Head of caudate nucleus (tissue), 42 donors: Measurements from ENCODE around the gene YPEL3.

Source experiments
- DNase-seq, 42 donors: peaks; one replicate each; pipeline versions ENCODE4 v3.0.0 to v3.0.0-alpha.2; 2020 to 2021; ENCODE audit warnings: mixed read lengths in 7 of 42
- intact Hi-C: fragments of 100-400 bp; cut with DNase I; formaldehyde crosslinking; loops from one replicate; pipeline ENCODE4 v1.15.0; 2022

Gene YPEL3

DNA sequence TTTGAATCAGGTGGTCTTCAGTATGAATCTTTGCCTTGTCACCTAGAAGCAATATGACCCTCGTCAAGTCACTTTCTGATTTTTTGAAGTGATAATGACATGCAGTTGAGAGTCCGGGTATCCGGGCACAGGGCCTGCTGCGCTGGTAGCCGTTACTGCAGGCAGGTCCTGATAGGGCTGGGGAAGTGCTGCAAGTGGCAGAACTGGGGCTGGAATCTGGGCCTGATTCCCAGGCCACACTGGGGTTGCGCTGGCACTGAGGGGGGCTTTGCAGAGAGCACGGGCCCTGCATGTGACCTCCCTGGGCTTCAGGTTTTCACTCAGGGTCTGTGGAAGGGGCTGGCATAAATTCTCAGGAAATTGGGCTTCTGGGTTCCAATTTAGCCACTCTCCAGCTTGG, 17.3 kb downstream of the YPEL3 start:
- no peak for DNase-seq
- intact Hi-C loops: loop anchor here (5.0 kb wide), 1 partner anchor 619 kb away; the partner anchor contains the start of gene SRCAP

- no peak for DNase-seq
- intact Hi-C loops: loop anchor here (5.0 kb wide), 1 partner anchor 620 kb away; the partner anchor contains the start of gene SRCAP
Observed at GRCh38 chr16:30077656-30078055, 18.4 kb downstream of the YPEL3 start.

DNA sequence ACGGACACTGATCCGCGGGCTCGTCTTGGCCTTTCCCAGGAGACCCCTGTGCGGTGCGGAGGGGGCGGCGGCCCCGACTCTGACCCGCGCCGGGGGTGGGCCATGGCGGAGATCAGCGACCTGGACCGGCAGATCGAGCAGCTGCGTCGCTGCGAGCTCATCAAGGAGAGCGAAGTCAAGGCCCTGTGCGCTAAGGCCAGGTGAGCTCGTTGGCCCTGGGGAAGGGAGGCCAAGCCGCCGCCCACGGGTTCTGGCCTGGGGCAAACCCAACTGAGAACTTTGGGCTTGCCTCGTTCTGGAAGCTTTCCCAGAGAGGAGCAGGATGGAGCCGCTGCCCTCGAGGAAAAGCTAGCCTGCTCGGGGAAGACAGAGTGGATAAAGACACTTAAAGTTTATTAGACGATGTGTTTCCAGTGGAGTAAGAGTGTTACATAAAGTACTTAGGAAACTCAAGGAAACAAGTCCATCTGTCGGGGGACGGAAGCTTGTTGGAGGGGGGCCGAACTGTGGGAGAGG, 19.7 kb downstream of the YPEL3 start:
- DNase-seq: no peak
- intact Hi-C loops: loop anchor here (5.0 kb wide), 1 partner anchor 621 kb away; the partner anchor contains the start of gene SRCAP

GRCh38 chr16:30075503-30076275, 20.3 kb downstream of the YPEL3 start, which contains the start of gene PPP4C:
Gene PPP4C, plus strand, starts transcription at chr16:30075994. Its CDS starts 384 bp downstream, at chr16:30076378.
- intact Hi-C loops: loop anchor here (5.0 kb wide), 1 partner anchor 622 kb away; the partner anchor contains the start of gene SRCAP
- peak; percentile 77 to 96 (median 92) for DNase-seq

GRCh38 chr16:30070490-30070889, 25.5 kb downstream of the YPEL3 start:
- no peak for DNase-seq
- intact Hi-C loops: no loop called here

DNA sequence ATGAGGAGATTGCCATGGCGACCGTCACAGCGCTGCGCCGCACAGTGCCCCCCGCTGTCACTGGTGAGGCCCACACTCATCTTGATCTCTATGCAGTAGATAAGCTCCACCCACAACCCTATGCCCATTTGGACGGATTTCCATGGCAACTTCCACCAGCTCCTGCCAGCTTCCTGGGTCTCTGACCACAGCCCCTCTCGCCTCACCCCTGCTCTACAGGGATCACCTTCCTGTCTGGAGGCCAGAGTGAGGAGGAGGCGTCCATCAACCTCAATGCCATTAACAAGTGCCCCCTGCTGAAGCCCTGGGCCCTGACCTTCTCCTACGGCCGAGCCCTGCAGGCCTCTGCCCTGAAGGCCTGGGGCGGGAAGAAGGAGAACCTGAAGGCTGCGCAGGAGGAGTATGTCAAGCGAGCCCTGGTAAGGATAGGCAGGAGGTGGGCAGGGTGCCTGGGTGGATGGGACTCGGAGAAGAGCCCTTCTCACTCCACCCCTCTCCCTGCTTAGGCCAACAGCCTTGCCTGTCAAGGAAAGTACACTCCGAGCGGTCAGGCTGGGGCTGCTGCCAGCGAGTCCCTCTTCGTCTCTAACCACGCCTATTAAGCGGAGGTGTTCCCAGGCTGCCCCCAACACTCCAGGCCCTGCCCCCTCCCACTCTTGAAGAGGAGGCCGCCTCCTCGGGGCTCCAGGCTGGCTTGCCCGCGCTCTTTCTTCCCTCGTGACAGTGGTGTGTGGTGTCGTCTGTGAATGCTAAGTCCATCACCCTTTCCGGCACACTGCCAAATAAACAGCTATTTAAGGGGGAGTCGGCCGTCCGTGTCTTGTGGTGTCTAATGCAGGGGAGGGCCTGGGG, 26.2 kb downstream of the YPEL3 start:
- peak in 23 of 42 donors; percentile 9 to 63 (median 36) for DNase-seq
- intact Hi-C loops: loop anchor here (5.0 kb wide), 1 partner anchor 52 kb away; the partner anchor contains the start of gene MAPK3

DNA sequence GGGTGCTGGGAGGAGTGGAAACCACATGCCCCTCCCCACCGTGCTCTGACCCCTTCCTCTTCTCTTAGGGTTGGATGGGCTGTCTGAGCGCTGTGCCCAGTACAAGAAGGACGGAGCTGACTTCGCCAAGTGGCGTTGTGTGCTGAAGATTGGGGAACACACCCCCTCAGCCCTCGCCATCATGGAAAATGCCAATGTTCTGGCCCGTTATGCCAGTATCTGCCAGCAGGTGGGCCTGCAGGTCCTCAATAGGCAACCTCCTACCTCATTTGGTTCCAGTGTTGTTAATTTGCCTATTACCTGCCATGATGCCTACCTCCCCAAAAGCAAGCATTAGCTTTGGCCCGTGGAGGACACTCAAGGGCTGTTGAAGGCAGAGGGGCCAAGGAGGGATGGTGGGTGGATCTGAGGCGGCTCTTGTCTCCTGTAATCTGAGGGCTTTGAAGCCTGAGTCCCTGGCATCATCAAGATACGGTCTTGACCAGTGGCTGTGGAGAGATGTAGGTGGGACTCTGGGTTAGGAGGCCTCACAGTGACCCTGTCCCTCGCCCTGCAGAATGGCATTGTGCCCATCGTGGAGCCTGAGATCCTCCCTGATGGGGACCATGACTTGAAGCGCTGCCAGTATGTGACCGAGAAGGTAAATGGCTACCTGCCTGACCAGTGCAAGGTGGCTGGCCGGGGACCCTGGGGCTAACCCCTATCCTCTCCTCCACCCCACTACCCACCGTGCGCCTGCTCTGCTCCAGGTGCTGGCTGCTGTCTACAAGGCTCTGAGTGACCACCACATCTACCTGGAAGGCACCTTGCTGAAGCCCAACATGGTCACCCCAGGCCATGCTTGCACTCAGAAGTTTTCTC, 27.0 kb downstream of the YPEL3 start:
- intact Hi-C loops: loop anchor here (5.0 kb wide), 1 partner anchor 53 kb away; the partner anchor contains the start of gene MAPK3
- peak in 20 of 42 donors; percentile 19 to 64 (median 40) for DNase-seq

GRCh38 chr16:30068333-30068732, 27.7 kb downstream of the YPEL3 start:
- intact Hi-C loops: loop anchor here (5.0 kb wide), 1 partner anchor 54 kb away; the partner anchor contains the start of gene MAPK3
- DNase-seq: no peak

GRCh38 chr16:30067584-30067916, 28.5 kb downstream of the YPEL3 start:
- DNase-seq: no peak
- intact Hi-C loops: loop anchor here (5.0 kb wide), 1 partner anchor 55 kb away; the partner anchor contains the start of gene MAPK3

- peak in 22 of 42 donors; percentile 18 to 67 (median 41) for DNase-seq
- intact Hi-C loops: loop anchor here (5.0 kb wide), 1 partner anchor 55 kb away; the partner anchor contains the start of gene MAPK3
Observed at GRCh38 chr16:30066761-30067583, 29.0 kb downstream of the YPEL3 start.

DNA sequence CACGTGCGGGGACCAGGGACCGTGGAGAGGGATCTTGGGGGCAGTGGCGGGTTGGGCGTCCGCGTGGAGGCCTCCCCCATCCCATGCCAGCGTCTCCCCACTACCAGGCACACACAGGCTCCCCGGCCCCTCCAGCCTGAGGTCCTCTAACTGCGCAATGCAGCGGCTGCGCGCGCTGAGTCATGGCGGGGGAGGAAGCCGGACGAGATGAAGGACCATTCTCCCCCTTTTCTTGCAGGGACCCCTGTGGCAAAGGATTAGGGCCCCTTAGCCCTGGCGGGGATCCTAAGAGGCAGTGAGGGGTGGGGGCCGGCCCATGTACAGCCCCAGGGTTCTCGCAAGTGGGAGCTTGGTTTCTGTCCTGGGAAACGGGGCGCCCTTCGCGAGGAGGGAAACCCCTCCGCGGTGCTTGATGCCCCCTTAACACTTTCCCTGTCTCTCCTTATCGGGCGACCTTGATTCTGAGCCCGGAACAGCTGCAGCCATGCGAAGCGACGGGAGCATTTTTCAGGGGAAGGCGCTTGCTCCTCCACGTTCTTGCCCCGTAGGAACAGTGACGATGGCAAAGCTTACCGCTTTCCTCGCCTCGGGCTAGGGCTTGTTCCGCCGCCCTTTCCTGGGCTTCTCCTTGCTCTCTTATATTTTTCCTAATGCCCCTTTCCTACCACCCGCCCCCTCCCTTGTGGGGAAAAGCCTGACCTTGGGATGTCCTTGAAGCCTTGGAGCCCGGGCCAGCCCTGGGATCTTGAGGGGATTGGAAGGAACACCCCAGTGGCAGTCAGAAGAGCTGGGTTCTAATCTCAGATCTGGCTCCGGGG, 29.9 kb downstream of the YPEL3 start:
- intact Hi-C loops: loop anchor here (5.0 kb wide), 1 partner anchor 56 kb away; the partner anchor contains the start of gene MAPK3
- peak in 15 of 42 donors; percentile 10 to 59 (median 30) for DNase-seq

DNA sequence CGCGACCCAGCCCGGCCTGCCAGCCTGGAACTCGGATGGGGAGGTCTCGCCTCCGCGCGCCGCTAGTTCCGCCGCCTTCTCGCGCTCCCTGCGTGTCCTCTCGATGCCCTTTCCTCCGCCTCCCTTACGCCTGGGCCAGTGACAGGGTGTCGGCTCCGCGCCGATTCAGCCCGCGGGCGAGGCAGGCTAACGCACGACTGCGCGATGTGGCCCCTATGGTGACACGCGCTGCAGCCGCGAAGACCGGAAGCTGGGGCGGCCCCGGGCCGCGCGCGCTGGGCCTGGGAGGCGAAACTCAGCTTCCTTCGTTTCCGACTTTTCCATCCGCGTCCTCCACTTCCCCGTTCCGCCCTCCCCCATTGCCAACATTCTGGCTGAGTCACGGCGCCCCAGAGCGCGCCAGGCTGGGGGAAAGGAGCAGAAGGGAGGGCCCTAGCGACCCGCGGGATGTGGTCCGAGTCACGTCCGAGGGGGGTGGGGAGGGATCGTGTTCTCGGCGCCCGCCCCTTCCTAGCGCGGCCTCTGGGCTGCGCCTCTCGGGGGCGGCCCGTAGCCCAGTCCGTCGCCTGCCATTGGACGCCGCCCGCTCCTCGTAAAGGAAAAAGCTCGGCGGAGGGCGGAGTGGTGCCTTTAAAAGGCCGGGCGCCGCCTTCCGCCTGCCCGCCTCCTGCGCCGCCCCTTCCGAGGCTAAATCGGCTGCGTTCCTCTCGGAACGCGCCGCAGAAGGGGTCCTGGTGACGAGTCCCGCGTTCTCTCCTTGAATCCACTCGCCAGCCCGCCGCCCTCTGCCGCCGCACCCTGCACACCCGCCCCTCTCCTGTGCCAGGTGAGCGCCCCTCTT, 30.7 kb downstream of the YPEL3 start, which contains the start of gene ALDOA:
Gene ALDOA, plus strand, starts transcription at position 659 of the 841 bp plus-strand sequence. CDS start 1,138 bp downstream, outside the sequence.
- intact Hi-C loops: loop anchor here (5.0 kb wide), 1 partner anchor 57 kb away; the partner anchor contains the start of gene MAPK3

DNA sequence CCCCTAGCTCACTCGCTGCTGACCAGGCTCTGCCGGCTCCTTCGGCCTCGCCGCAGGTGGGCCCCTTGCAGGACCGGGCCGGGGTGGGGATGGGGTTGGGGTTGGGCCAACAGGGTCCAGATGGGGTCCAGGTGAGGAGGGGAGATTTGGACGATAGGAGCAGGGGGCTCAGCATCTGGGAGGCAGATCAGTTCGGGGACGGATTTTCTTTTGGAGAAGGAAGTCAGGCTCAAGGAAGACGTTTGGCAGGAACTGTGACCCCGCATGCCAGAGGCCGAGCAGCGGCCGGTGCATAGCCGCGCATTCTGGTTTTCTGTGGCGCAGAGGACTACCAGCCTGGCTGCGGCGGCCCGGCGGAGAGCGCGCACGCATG, 31.3 kb downstream of the YPEL3 start:
- peak in 2 of 42 donors; percentile 9 to 15 for DNase-seq

More for the DNA sequence above, 30.7 kb downstream of the YPEL3 start, which contains the start of gene ALDOA:
- peak; percentile 94 to 99 (median 98) for DNase-seq

GRCh38 chr16:30063893-30064728, 31.9 kb downstream of the YPEL3 start:
- peak; percentile 67 to 93 (median 83) for DNase-seq
- intact Hi-C loops: no loop called here

More for the DNA sequence above, 31.3 kb downstream of the YPEL3 start:
- intact Hi-C loops: loop anchor here (5.0 kb wide), 1 partner anchor 58 kb away; the partner anchor contains the start of gene MAPK3
